Lower lobe of right lung (tissue), 2 donors: ENCODE measurements around the gene ARL14EPL. TPM values are rescaled to one million over a fixed set of nuclear protein-coding genes. Genes with fewer than 3 reads are reported as not detected.

ENCODE experiments used
- ATAC-seq, 2 donors: fragments of 200-7000 bp; cut with Tn5 transposase; one replicate each; pipeline ENCODE4 v1.9.1; 2020 to 2022; ENCODE audit warnings: mild to moderate bottlenecking in 2 of 2, moderate library complexity in 2 of 2
- DNase-seq: peaks from one replicate; pipeline ENCODE4 v3.0.0-alpha.2; 2020
- H3K27ac ChIP-seq: fragments of 200-600 bp; one replicate; pipeline ENCODE4 v1.8.0; 2022
- H3K27me3 ChIP-seq: fragments of 200-600 bp; one replicate; pipeline ENCODE4 v1.8.0; 2022; ENCODE audit warnings: low read depth
- H3K36me3 ChIP-seq: fragments of 200-600 bp; one replicate; pipeline ENCODE4 v1.8.0; 2022; ENCODE audit warnings: mild to moderate bottlenecking
- H3K4me1 ChIP-seq: fragments of 200-600 bp; one replicate; pipeline ENCODE4 v1.8.0; 2022
- H3K4me3 ChIP-seq: fragments of 200-600 bp; one replicate; pipeline ENCODE4 v1.8.0; 2022; ENCODE audit warnings: mild to moderate bottlenecking
- H3K9me3 ChIP-seq: fragments of 200-600 bp; one replicate; pipeline ENCODE4 v1.8.0; 2022
- CTCF ChIP-seq: fragments of 200-600 bp; IDR thresholded peaks from one replicate; pipeline ENCODE4 v1.8.0; 2022; ENCODE audit warnings: antibody characterized with exemption, mild to moderate bottlenecking
- intact Hi-C: fragments of 100-400 bp; cut with DNase I; formaldehyde crosslinking; loops from one replicate; pipeline ENCODE4 v1.11.0; 2022
- total RNA-seq: library from RNA; stranded (reverse); fragmentation: NEBNext Ultra II Directional; extraction: Animal tissue kit (Norgen Biotek cat#: 25700); gene quantifications from one replicate; pipeline ENCODE4 v1.2.1, GENCODE V29; 2021
- donor health status: DM: no; HTN: yes; CAD: no; lungs with severe emphysema.

Gene ARL14EPL
- total RNA-seq, 1 donor from 2014 or later, result not detected

DNA sequence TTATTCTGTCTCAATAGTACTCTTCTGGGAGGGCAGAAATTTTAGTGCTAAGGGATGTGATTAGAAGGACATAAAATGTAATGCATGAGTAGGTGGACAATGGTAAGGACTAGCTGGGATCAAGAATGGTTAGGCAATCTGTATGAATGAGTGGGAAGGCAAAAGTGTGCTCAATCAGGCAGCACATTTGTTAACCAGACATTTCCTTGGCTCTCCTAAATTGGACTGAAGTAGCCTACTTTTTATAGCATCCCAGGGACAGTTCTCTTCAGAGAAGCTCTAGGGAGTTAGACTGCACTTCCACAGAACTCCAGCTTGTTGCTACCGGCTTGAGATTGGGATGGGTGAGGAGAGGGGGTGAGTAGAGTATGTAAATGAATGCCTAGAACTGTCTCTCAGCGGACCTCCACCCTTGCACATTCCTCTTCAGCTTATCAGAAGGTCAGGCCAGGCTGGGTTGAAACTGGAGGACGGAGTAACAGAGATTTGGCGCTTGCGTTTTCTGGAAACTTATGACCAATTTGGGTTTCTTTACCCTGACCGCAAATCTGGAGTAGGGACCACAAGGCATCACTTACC is 19.0 kb upstream of the ARL14EPL start:
- H3K4me3 ChIP-seq, result no peak overlapping the region
- no peaks in the 10 kb centered on the region for H3K27me3 ChIP-seq
- no peaks in the 10 kb centered on the region for H3K36me3 ChIP-seq
- no peaks in the 10 kb centered on the region for H3K9me3 ChIP-seq
- intact Hi-C loops, result no loop called here
- H3K27ac ChIP-seq, result no peak overlapping the region
- no peak for TF ChIP-seq CTCF
- ATAC-seq, result no peak
- H3K4me1 ChIP-seq, result no peaks in the 10 kb centered on the region
- no peak for DNase-seq

DNA sequence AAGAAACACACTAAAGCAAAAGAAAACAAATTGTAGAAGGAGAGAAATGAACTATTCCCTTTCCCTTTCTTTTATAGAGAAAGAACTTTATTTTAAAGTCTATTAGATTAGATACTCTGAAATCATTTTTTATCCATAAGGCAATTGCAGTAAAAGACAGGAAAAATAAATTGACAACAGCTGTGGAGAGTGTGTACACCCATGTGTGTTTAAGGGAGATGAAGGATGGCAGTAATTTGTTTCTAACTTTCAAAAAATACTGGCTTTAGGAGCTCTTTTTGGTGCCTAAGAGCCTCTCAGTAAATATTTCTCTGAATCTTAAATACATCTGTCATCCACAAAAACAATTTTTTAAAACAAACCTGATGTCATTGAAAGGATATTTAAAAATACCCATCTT is 18.3 kb upstream of the ARL14EPL start:
- no peak for DNase-seq
- Histone ChIP-seq H3K4me1 (no peaks in the 10 kb centered on the region), H3K4me3 (no peak overlapping the region), H3K27me3 (no peaks in the 10 kb centered on the region), H3K36me3 (no peaks in the 10 kb centered on the region), H3K27ac (no peak overlapping the region), H3K9me3 (no peaks in the 10 kb centered on the region)
- no peak for ATAC-seq
- no peak for TF ChIP-seq CTCF
- intact Hi-C loops, result no loop called here

GRCh38 chr5:116023619-116024018 is 8.7 kb upstream of the ARL14EPL start:
- DNase-seq (no peak), ATAC-seq (no peak)
- intact Hi-C loops, result no loop called here
- Histone ChIP-seq H3K9me3 (no peaks in the 10 kb centered on the region), H3K36me3 (no peaks in the 10 kb centered on the region), H3K27ac (no peak overlapping the region), H3K4me1 (no peaks in the 10 kb centered on the region), H3K4me3 (no peak overlapping the region), H3K27me3 (no peaks in the 10 kb centered on the region)
- no peak for TF ChIP-seq CTCF

GRCh38 chr5:116025866-116026265 is 6.4 kb upstream of the ARL14EPL start:
- TF ChIP-seq CTCF, result no peak
- Histone ChIP-seq H3K9me3 (no peaks in the 10 kb centered on the region), H3K36me3 (no peaks in the 10 kb centered on the region), H3K4me3 (no peak overlapping the region), H3K4me1 (no peaks in the 10 kb centered on the region), H3K27me3 (no peaks in the 10 kb centered on the region), H3K27ac (no peak overlapping the region)
- ATAC-seq (no peak), DNase-seq (no peak)
- intact Hi-C loops, result no loop called here

GRCh38 chr5:116032991-116033390 is 719 bp downstream of the ARL14EPL start:
- Histone ChIP-seq H3K27me3 (no peaks in the 10 kb centered on the region), H3K4me1 (no peaks in the 10 kb centered on the region), H3K27ac (no peak overlapping the region), H3K9me3 (no peaks in the 10 kb centered on the region), H3K36me3 (no peaks in the 10 kb centered on the region), H3K4me3 (no peak overlapping the region)
- DNase-seq (no peak), ATAC-seq (no peak)
- TF ChIP-seq CTCF, result no peak
- intact Hi-C loops, result no loop called here

- Histone ChIP-seq H3K9me3 (no peaks in the 10 kb centered on the region), H3K27me3 (no peaks in the 10 kb centered on the region), H3K36me3 (no peaks in the 10 kb centered on the region), H3K4me1 (no peaks in the 10 kb centered on the region), H3K27ac (no peak overlapping the region), H3K4me3 (no peak overlapping the region)
- ATAC-seq (no peak), DNase-seq (no peak)
- intact Hi-C loops, result no loop called here
- TF ChIP-seq CTCF, result no peak
These were observed 2.9 kb downstream of the ARL14EPL start for GRCh38 chr5:116035123-116035522.
